ENCODE measurements around the gene PRTN3.

- TF ChIP-seq PBX3 (IDR thresholded peaks at IDR 0.05), result no peak
- TF ChIP-seq EZH2phosphoT487 (IDR thresholded peaks at IDR 0.05; ENCODE audit: borderline replicate concordance, low read depth), result no peak
- TF ChIP-seq EP300 (IDR thresholded peaks at IDR 0.05; ENCODE audit: borderline replicate concordance in 1 of 2, low read depth in 1 of 2, low read length in 1 of 2), result no peak
- no peak for TF ChIP-seq TEAD4 (IDR thresholded peaks at IDR 0.05; ENCODE audit: borderline replicate concordance, insufficient read depth)
- TF ChIP-seq POLR2AphosphoS5 (IDR thresholded peaks at IDR 0.05; ENCODE audit: low read depth, low read length), result no peak
- TF ChIP-seq CTCF (IDR thresholded peaks at IDR 0.05), result no peak
- TF ChIP-seq RXRA (IDR thresholded peaks at IDR 0.05; ENCODE audit: borderline replicate concordance, low read depth), result no peak
- no peak for TF ChIP-seq SMC3 (IDR thresholded peaks at IDR 0.05; ENCODE audit: low read depth, low read length)
- no peak for TF ChIP-seq RCOR1 (IDR thresholded peaks at IDR 0.05; ENCODE audit: low read length)
- no peak for TF ChIP-seq TAF1 (IDR thresholded peaks at IDR 0.05; ENCODE audit: borderline replicate concordance, low read depth, low read length)
- no peak for TF ChIP-seq USF1 (IDR thresholded peaks at IDR 0.05; ENCODE audit: borderline replicate concordance, low read depth)
- TF ChIP-seq GABPA (IDR thresholded peaks at IDR 0.05; ENCODE audit: low read depth), result no peak
- TF ChIP-seq SIN3A (IDR thresholded peaks at IDR 0.05; ENCODE audit: borderline replicate concordance, low read depth, low read length), result no peak
- TF ChIP-seq FOXM1 (IDR thresholded peaks at IDR 0.05; ENCODE audit: low read depth), result no peak
These were observed 48.4 kb upstream of the PRTN3 start for GRCh38 chr19:792306-792885.

Data from SK-N-SH (cell line).